Calu3 (cell line): ENCODE measurements around the gene CLEC7A. TPM values are rescaled to one million over a fixed set of nuclear protein-coding genes. Genes with fewer than 3 reads are reported as not detected.

ENCODE experiments used
- BruUV-seq: library from RNA; stranded (reverse); fragments of 400-500 nt; replicated peaks from 2 replicates; lab custom pipeline; 2021; lab: Mats Ljungman, UMichigan
- CTCF ChIA-PET: fragments of 300-600 bp; sonication (Branson Sonifier 250); formaldehyde crosslinking; loops from one replicate; lab custom pipeline; 2022; ENCODE audit warnings: antibody characterized with exemption; lab: Charles Lee
- DNase-seq: peaks from one replicate; pipeline ENCODE4 v3.0.0; 2022
- H3K27ac Mint-ChIP-seq: one replicate; pipeline ENCODE4 v1.8.0; 2022; ENCODE audit warnings: mixed read lengths; ENCODE audit not compliant: unreplicated experiment
- H3K27me3 Mint-ChIP-seq: one replicate; pipeline ENCODE4 v1.8.0; 2022; ENCODE audit warnings: mixed read lengths; ENCODE audit not compliant: unreplicated experiment
- H3K36me3 Mint-ChIP-seq: one replicate; pipeline ENCODE4 v1.8.0; 2022; ENCODE audit warnings: mild to moderate bottlenecking, moderate library complexity, mixed read lengths; ENCODE audit not compliant: insufficient read depth, unreplicated experiment
- H3K4me1 Mint-ChIP-seq: one replicate; pipeline ENCODE4 v1.8.0; 2022; ENCODE audit warnings: mild to moderate bottlenecking, low read depth, mixed read lengths; ENCODE audit not compliant: unreplicated experiment
- H3K4me3 Mint-ChIP-seq: one replicate; pipeline ENCODE4 v1.8.0; 2022; ENCODE audit warnings: mild to moderate bottlenecking, low read depth, moderate library complexity, mixed read lengths; ENCODE audit not compliant: unreplicated experiment
- H3K9me3 Mint-ChIP-seq: one replicate; pipeline ENCODE4 v1.8.0; 2022; ENCODE audit warnings: low read depth, mixed read lengths; ENCODE audit not compliant: unreplicated experiment
- intact Hi-C: fragments of 100-400 bp; cut with micrococcal nuclease; formaldehyde crosslinking; loops from one replicate; pipeline ENCODE4 v1.10.0; 2022; ENCODE audit not compliant: unreplicated experiment
- total RNA-seq: library from RNA; stranded (reverse); gene quantifications from 2 replicates; pipeline ENCODE4 v1.2.3, GENCODE V29; 2022
- TF ChIP-seq, protein P1 (sequence below): fragments of 200-600 bp; IDR thresholded peaks from one replicate; pipeline ENCODE4 v1.8.0; 2022; ENCODE audit warnings: antibody characterized with exemption; ENCODE audit not compliant: unreplicated experiment

Gene CLEC7A
- total RNA-seq, 1 experiment from 2014 or later: 1.2 TPM

- BruUV-seq: no TSS peak
- intact Hi-C loops: no loop called here
- no peak for DNase-seq
- no peaks in the 10 kb centered on the region for H3K36me3 Mint-ChIP-seq
- H3K27ac Mint-ChIP-seq: no peak overlapping the region
- no peaks in the 10 kb centered on the region for H3K4me1 Mint-ChIP-seq
- TF ChIP-seq, protein P1, sequence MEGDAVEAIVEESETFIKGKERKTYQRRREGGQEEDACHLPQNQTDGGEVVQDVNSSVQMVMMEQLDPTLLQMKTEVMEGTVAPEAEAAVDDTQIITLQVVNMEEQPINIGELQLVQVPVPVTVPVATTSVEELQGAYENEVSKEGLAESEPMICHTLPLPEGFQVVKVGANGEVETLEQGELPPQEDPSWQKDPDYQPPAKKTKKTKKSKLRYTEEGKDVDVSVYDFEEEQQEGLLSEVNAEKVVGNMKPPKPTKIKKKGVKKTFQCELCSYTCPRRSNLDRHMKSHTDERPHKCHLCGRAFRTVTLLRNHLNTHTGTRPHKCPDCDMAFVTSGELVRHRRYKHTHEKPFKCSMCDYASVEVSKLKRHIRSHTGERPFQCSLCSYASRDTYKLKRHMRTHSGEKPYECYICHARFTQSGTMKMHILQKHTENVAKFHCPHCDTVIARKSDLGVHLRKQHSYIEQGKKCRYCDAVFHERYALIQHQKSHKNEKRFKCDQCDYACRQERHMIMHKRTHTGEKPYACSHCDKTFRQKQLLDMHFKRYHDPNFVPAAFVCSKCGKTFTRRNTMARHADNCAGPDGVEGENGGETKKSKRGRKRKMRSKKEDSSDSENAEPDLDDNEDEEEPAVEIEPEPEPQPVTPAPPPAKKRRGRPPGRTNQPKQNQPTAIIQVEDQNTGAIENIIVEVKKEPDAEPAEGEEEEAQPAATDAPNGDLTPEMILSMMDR: no peak
- no peak overlapping the region for H3K4me3 Mint-ChIP-seq
- no peaks in the 10 kb centered on the region for H3K27me3 Mint-ChIP-seq
- CTCF ChIA-PET: no interaction called here
- H3K9me3 Mint-ChIP-seq: no peaks in the 10 kb centered on the region
Observed at GRCh38 chr12:10121278-10121677, 8.7 kb downstream of the CLEC7A start.

- intact Hi-C loops: no loop called here
- TF ChIP-seq, protein P1: no peak
- no peaks in the 10 kb centered on the region for H3K27me3 Mint-ChIP-seq
- CTCF ChIA-PET: no interaction called here
- H3K9me3 Mint-ChIP-seq: no peaks in the 10 kb centered on the region
- no peaks in the 10 kb centered on the region for H3K36me3 Mint-ChIP-seq
- H3K4me1 Mint-ChIP-seq: no peaks in the 10 kb centered on the region
- no TSS peak for BruUV-seq
- no peak overlapping the region for H3K27ac Mint-ChIP-seq
- H3K4me3 Mint-ChIP-seq: no peak overlapping the region
- DNase-seq: no peak
Observed at GRCh38 chr12:10119066-10119465, 10.9 kb downstream of the CLEC7A start.

DNA sequence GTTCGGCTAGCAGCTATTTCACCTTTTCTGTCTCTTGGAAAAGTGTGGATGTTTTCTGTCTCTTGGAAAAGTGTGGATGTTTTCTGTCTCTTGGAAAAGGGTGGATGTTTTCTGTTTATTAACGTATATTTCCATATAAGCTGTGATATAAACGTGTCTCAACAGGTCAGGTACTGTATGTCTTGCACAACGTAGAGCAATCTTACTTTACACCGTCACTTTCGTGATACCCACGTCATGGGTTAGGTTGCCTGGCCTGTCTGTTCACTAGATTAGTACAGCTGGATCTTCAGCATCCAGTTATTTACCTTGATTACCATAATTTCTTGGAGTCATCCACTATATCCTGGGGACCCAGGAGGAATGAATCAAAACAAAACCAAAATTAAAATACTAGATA is 14.1 kb downstream of the CLEC7A start:
- H3K4me1 Mint-ChIP-seq: no peaks in the 10 kb centered on the region
- intact Hi-C loops: no loop called here
- CTCF ChIA-PET: no interaction called here
- DNase-seq: no peak
- H3K9me3 Mint-ChIP-seq: no peaks in the 10 kb centered on the region
- H3K36me3 Mint-ChIP-seq: no peaks in the 10 kb centered on the region
- H3K27me3 Mint-ChIP-seq: no peaks in the 10 kb centered on the region
- BruUV-seq: no TSS peak
- TF ChIP-seq, protein P1: no peak
- H3K27ac Mint-ChIP-seq: no peak overlapping the region
- H3K4me3 Mint-ChIP-seq: no peak overlapping the region

- Mint-ChIP-seq H3K4me1 (no peaks in the 10 kb centered on the region), H3K36me3 (no peaks in the 10 kb centered on the region), H3K4me3 (no peak overlapping the region), H3K27ac (no peak overlapping the region), H3K27me3 (no peaks in the 10 kb centered on the region), H3K9me3 (no peaks in the 10 kb centered on the region)
- TF ChIP-seq, protein P1: no peak
- BruUV-seq: no TSS peak
- DNase-seq: no peak
- intact Hi-C loops: no loop called here
- CTCF ChIA-PET: no interaction called here
Observed at GRCh38 chr12:10115311-10115710, 14.7 kb downstream of the CLEC7A start.
